ENCODE measurements around the gene CDC37L1.
"Not testable (repeated sequence)": the region's sequence is repeated elsewhere in the genome, so short reads cannot be mapped to it uniquely, and the experiment has no call there.

CDC37L1 gene

GRCh38 chr9:4679268-4680172, at the start of gene CDC37L1:
Gene CDC37L1 (plus strand): TSS chr9:4679569. CDS start chr9:4679768, 199 bp downstream.
- peak; percentile 96 for DNase-seq

- DNase-seq: no peak
Observed at GRCh38 chr9:4630836-4631235, 48.5 kb upstream of the CDC37L1 start.

- DNase-seq: no peak
Observed at GRCh38 chr9:4638968-4639367, 40.4 kb upstream of the CDC37L1 start.

- no peak for DNase-seq
Observed at GRCh38 chr9:4639420-4639819, 39.9 kb upstream of the CDC37L1 start.

GRCh38 chr9:4640027-4640426, 39.3 kb upstream of the CDC37L1 start:
- no peak for DNase-seq

GRCh38 chr9:4642351-4642750, 37.0 kb upstream of the CDC37L1 start:
- no peak for DNase-seq

GRCh38 chr9:4654084-4654483, 25.3 kb upstream of the CDC37L1 start:
- DNase-seq: no peak

- DNase-seq: no peak
Observed at GRCh38 chr9:4654538-4654937, 24.8 kb upstream of the CDC37L1 start.

- not testable (repeated sequence) for DNase-seq
Observed at GRCh38 chr9:4656196-4656595, 23.2 kb upstream of the CDC37L1 start.

GRCh38 chr9:4656621-4657020, 22.7 kb upstream of the CDC37L1 start:
- DNase-seq: no peak

- no peak for DNase-seq
Observed at GRCh38 chr9:4657426-4658159, 21.8 kb upstream of the CDC37L1 start.

- not testable (repeated sequence) for DNase-seq
Observed at GRCh38 chr9:4660665-4661064, 18.7 kb upstream of the CDC37L1 start.

GRCh38 chr9:4661165-4661564, 18.2 kb upstream of the CDC37L1 start:
- DNase-seq: no peak

GRCh38 chr9:4661611-4662010, 17.8 kb upstream of the CDC37L1 start:
- DNase-seq: no peak

GRCh38 chr9:4662108-4662988, 17.0 kb upstream of the CDC37L1 start, which contains the start of gene PLPP6:
Gene PLPP6 (plus strand): TSS chr9:4662294. CDS start chr9:4662376, 82 bp downstream.
- DNase-seq: peak; percentile 85

- DNase-seq: no peak
Observed at GRCh38 chr9:4662989-4663792, 16.2 kb upstream of the CDC37L1 start.

GRCh38 chr9:4663956-4664355, 15.4 kb upstream of the CDC37L1 start:
- DNase-seq: peak; percentile 74

- no peak for DNase-seq
Observed at GRCh38 chr9:4665357-4665756, 14.0 kb upstream of the CDC37L1 start.

- peak; percentile 45 for DNase-seq
Observed at GRCh38 chr9:4666042-4666699, 13.2 kb upstream of the CDC37L1 start, which contains the start of gene SPATA6L. Gene SPATA6L (minus strand): TSS chr9:4666480. CDS start chr9:4666250, 230 bp downstream.

GRCh38 chr9:4667681-4668080, 11.7 kb upstream of the CDC37L1 start:
- no peak for DNase-seq

GRCh38 chr9:4668604-4669003, 10.8 kb upstream of the CDC37L1 start:
- DNase-seq: no peak

Data from inflammatory macrophage treated with lipopolysaccharide for 4 hours (primary cell).